Measurements from ENCODE around the gene LRRC74A. TPM values are rescaled to one million over a fixed set of nuclear protein-coding genes. Genes with fewer than 3 reads are reported as not detected.

Gene LRRC74A
- total RNA-seq, 2 donors from 2014 or later = not detected

DNA sequence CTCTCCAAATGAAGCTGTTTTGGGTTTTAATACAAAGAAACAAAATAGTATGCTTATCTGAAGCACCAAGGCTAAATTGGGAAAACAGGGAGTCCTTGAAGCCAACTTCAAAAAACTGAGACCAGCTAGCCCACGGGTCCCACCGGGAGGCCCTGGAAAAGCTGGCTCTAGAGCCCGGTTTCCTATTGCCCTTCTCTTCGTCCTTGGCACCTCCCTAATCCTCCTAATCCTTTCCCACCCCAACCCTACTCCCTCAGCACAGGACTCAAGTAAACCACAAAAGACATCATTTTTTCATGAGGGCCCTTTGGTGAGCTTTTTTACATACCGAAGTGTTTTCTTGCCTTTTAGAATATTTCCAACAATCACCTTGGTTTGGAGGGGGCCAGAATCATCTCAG lies 11.3 kb downstream of the LRRC74A start:
- H3K27me3 ChIP-seq = no peaks in the 10 kb centered on the region
- intact Hi-C loops (cut with DNase I) = no loop called here
- no peak overlapping the region for H3K9ac ChIP-seq (ENCODE audit: low read depth in 2 of 2, low read length in 2 of 2)
- H3K27ac ChIP-seq = no peak overlapping the region
- H3K4me1 ChIP-seq = no peaks in the 10 kb centered on the region
- TF ChIP-seq, protein P1, sequence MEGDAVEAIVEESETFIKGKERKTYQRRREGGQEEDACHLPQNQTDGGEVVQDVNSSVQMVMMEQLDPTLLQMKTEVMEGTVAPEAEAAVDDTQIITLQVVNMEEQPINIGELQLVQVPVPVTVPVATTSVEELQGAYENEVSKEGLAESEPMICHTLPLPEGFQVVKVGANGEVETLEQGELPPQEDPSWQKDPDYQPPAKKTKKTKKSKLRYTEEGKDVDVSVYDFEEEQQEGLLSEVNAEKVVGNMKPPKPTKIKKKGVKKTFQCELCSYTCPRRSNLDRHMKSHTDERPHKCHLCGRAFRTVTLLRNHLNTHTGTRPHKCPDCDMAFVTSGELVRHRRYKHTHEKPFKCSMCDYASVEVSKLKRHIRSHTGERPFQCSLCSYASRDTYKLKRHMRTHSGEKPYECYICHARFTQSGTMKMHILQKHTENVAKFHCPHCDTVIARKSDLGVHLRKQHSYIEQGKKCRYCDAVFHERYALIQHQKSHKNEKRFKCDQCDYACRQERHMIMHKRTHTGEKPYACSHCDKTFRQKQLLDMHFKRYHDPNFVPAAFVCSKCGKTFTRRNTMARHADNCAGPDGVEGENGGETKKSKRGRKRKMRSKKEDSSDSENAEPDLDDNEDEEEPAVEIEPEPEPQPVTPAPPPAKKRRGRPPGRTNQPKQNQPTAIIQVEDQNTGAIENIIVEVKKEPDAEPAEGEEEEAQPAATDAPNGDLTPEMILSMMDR (IDR thresholded peaks at IDR 0.05) = no peak
- no peak for DNase-seq
- no peaks in the 10 kb centered on the region for H3K9me3 ChIP-seq
- H3K4me3 ChIP-seq = no peak overlapping the region
- no peaks in the 10 kb centered on the region for H3K36me3 ChIP-seq

DNA sequence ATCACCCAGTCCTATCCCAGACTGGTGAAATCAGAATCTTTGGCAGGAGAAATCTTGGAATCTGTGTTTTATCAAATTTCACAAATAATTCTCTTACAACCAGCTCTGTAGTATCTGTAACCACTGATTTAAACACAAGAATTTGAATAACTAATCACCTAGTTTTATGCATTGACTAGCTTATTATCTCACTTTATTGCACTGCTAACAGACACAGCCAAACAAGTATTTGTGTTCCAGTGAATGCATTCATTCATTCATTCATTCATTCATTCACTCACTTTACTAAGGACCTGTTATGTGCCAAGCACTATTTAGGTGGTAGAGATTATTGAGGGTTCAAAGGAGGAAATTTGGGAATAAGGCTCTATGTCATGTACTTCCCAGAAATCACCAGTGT lies 16.2 kb downstream of the LRRC74A start:
- intact Hi-C loops (cut with DNase I) = no loop called here
- DNase-seq = no peak
- H3K4me3 ChIP-seq = no peak overlapping the region

DNA sequence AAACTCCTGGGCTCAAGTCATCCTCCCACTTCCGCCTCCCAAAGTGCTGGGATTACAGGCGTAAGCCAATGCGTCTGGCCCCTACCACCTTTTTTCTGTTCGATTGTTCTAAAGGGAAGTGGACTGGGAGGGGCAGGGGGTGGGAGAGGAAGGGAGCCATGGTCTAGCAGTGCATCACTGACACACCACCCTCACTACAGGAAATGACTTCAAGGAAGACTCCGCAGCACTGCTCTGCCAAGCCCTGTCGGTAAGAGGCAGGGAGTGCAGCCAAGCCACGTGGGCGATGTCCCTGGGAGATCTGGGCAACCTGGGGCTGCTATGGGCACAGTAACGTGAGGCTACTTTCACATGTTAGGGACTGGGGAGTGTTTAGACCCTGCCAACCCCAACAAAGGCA lies 18.0 kb downstream of the LRRC74A start:
- DNase-seq = no peak
- Histone ChIP-seq H3K9ac (ENCODE audit: low read depth in 2 of 2, low read length in 2 of 2) (no peak overlapping the region), H3K4me1 (no peaks in the 10 kb centered on the region), H3K27ac (no peak overlapping the region), H3K36me3 (no peaks in the 10 kb centered on the region), H3K4me3 (no peak overlapping the region), H3K9me3 (no peaks in the 10 kb centered on the region), H3K27me3 (no peaks in the 10 kb centered on the region)
- TF ChIP-seq, protein P1 (IDR thresholded peaks at IDR 0.05) = no peak
- intact Hi-C loops (cut with DNase I) = no loop called here

More for the DNA sequence above, 16.2 kb downstream of the LRRC74A start:
- H3K36me3 ChIP-seq = no peaks in the 10 kb centered on the region
- TF ChIP-seq, protein P1 (IDR thresholded peaks at IDR 0.05) = no peak
- H3K4me1 ChIP-seq = no peaks in the 10 kb centered on the region
- H3K27me3 ChIP-seq = no peaks in the 10 kb centered on the region
- H3K27ac ChIP-seq = no peak overlapping the region
- no peaks in the 10 kb centered on the region for H3K9me3 ChIP-seq
- H3K9ac ChIP-seq (ENCODE audit: low read depth in 2 of 2, low read length in 2 of 2) = no peak overlapping the region

DNA sequence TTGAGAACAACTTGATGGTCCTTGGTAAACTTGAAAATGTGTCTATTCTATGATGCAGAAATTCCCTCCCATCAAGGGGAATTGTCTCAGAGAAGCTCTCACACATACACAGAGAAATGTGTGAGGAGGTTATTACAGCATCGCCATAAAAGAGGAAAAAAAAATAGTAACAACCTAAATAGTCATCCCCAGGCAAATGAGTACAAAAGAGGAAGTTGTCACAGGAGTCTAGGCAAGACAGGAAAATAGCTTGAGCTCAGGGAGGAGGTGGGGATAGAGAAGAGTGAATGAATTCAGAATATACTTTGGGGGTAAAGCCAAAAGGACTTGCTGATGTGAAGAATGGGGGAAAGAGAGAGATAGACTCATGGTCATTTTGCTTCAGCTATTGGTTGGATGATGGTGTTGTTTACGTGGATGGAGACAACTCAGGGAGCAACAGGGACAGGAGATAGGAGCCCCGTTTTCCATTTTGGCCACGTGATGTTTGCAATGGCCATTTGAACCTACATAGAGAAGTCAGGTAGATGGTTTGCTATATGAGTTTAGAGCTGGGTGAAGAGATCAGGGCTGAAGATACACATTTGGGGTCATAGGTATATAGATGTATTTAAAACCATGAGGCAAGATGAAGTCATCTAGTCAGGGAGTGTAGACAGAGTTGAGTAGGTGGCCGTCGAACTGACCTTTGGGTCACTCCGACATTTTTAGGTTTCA lies 20.3 kb downstream of the LRRC74A start:
- H3K9me3 ChIP-seq = no peaks in the 10 kb centered on the region
- H3K27me3 ChIP-seq = no peaks in the 10 kb centered on the region
- TF ChIP-seq, protein P1 (IDR thresholded peaks at IDR 0.05) = no peak
- H3K27ac ChIP-seq = no peak overlapping the region
- no peak for DNase-seq
- H3K9ac ChIP-seq (ENCODE audit: low read depth in 2 of 2, low read length in 2 of 2) = no peak overlapping the region
- H3K4me1 ChIP-seq = no peaks in the 10 kb centered on the region
- no peaks in the 10 kb centered on the region for H3K36me3 ChIP-seq
- no peak overlapping the region for H3K4me3 ChIP-seq
- intact Hi-C loops (cut with DNase I) = no loop called here

DNA sequence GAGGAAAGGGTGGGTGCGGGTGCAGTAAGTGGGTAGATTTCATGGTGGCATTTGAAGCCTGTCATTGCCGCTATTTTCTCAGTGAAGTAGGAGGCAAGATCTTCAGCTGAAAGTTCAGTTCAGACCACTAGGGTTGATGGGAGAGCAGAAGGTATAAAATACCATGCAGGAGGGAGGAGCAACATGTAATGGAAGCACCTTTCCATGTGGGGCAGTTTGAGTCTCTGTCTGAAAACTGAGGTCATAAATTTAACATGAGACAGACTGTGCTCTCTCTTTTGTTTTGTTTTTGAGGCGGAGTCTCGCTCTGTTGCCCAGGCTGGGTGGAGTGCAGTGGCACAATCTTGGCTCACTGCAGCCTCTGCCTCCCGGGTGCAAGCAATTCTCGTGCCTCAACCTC lies 22.7 kb downstream of the LRRC74A start:
- Histone ChIP-seq H3K9me3 (no peaks in the 10 kb centered on the region), H3K27ac (no peak overlapping the region), H3K9ac (ENCODE audit: low read depth in 2 of 2, low read length in 2 of 2) (no peak overlapping the region), H3K36me3 (no peaks in the 10 kb centered on the region), H3K4me3 (no peak overlapping the region), H3K4me1 (no peaks in the 10 kb centered on the region), H3K27me3 (no peaks in the 10 kb centered on the region)
- no peak for DNase-seq
- intact Hi-C loops (cut with DNase I) = no loop called here
- TF ChIP-seq, protein P1 (IDR thresholded peaks at IDR 0.05) = no peak

Measured in colonic mucosa (tissue), 4 donors.